IMR-90 (cell line): Measurements from ENCODE around the gene CFAP69. TPM values are rescaled to one million over a fixed set of nuclear protein-coding genes. Genes with fewer than 3 reads are reported as not detected.

Source experiments
- ATAC-seq: fragments of 200-7000 bp; cut with Tn5 transposase; 2 replicates; pipeline ENCODE4 v1.9.1; 2020; ENCODE audit warnings: low read depth, mild to moderate bottlenecking, moderate library complexity
- BruUV-seq: library from RNA; stranded (reverse); fragments of 400-500 nt; replicated peaks from 2 replicates; lab custom pipeline; 2021; lab: Mats Ljungman, UMichigan
- CTCF ChIA-PET: fragments of 300-600 bp; formaldehyde crosslinking; extraction: SDS; loops from one replicate; lab custom pipeline; 2021; ENCODE audit warnings: antibody characterized with exemption; lab: Yijun Ruan, JAX
- POLR2A ChIA-PET: fragments of 300-600 bp; sonication (Branson Sonifier 250); formaldehyde crosslinking; loops from one replicate; lab custom pipeline; 2022; ENCODE audit warnings: antibody characterized with exemption; ENCODE audit not compliant: unreplicated experiment; lab: Charles Lee
- DNase-seq: peaks from one replicate; pipeline ENCODE4 v3.0.0; 2013
- H2AFZ ChIP-seq: replicated peaks from 2 replicates; pipeline ENCODE3; 2013; ENCODE audit warnings: low read length, mild to moderate bottlenecking; ENCODE audit not compliant: poor library complexity
- H2AK5ac ChIP-seq: 2 replicates; pipeline ENCODE4 v1.6.1; 2013; ENCODE audit warnings: low read depth, low read length, inconsistent platforms
- H2AK9ac ChIP-seq: replicated peaks from 2 replicates; pipeline ENCODE3; 2013; ENCODE audit warnings: mild to moderate bottlenecking, low read depth, low read length, moderate library complexity; ENCODE audit not compliant: poor library complexity
- H2BK120ac ChIP-seq: 2 replicates; pipeline ENCODE4 v1.6.1; 2013; ENCODE audit warnings: low read depth, low read length, inconsistent platforms
- H2BK15ac ChIP-seq: 3 replicates; pipeline ENCODE4 v1.6.1; 2013; ENCODE audit warnings: low read depth, low read length, inconsistent platforms
- H2BK20ac ChIP-seq: 2 replicates; pipeline ENCODE4 v1.6.1; 2013; ENCODE audit warnings: low read depth, mild to moderate bottlenecking, inconsistent platforms, low read length, moderate library complexity
- H2BK5ac ChIP-seq: 2 replicates; pipeline ENCODE4 v1.6.1; 2013; ENCODE audit warnings: mild to moderate bottlenecking, low read depth, low read length, inconsistent platforms; ENCODE audit not compliant: poor library complexity, severe bottlenecking
- H3K14ac ChIP-seq: replicated peaks from 2 replicates; pipeline ENCODE4 v1.6.1; 2013; ENCODE audit warnings: low read depth, low read length, inconsistent platforms
- H3K18ac ChIP-seq: 2 replicates; pipeline ENCODE4 v1.6.1; 2013; ENCODE audit warnings: low read depth, low read length, control low read depth
- H3K23ac ChIP-seq: 2 replicates; pipeline ENCODE4 v1.6.1; 2013; ENCODE audit warnings: low read depth, low read length, inconsistent platforms
- H3K27ac ChIP-seq: 2 replicates; pipeline ENCODE4 v1.5.1; 2013; ENCODE audit warnings: mild to moderate bottlenecking, control low read depth, low read length; ENCODE audit not compliant: insufficient read depth
- H3K27me3 ChIP-seq: 2 replicates; pipeline ENCODE4 v1.6.1; 2013; ENCODE audit warnings: low read length; ENCODE audit not compliant: control insufficient read depth, insufficient read depth
- H3K36me3 ChIP-seq: 2 replicates; pipeline ENCODE4 v1.6.1; 2013; ENCODE audit warnings: low read length, mixed read lengths; ENCODE audit not compliant: control insufficient read depth, insufficient read depth
- H3K4ac ChIP-seq: 2 replicates; pipeline ENCODE4 v1.6.1; 2013; ENCODE audit warnings: low read depth, low read length, inconsistent platforms
- H3K4me1 ChIP-seq: 2 replicates; pipeline ENCODE4 v1.6.1; 2013; ENCODE audit warnings: low read length, mixed read lengths; ENCODE audit not compliant: control insufficient read depth, insufficient read depth
- H3K4me2 ChIP-seq: 2 replicates; pipeline ENCODE4 v1.6.1; 2013; ENCODE audit warnings: low read depth, mild to moderate bottlenecking, control low read depth, low read length, moderate library complexity
- H3K4me3 ChIP-seq: 2 replicates; pipeline ENCODE4 v1.5.1; 2013; ENCODE audit warnings: low read depth, mild to moderate bottlenecking, control low read depth, low read length, moderate library complexity; ENCODE audit not compliant: insufficient read depth
- H3K56ac ChIP-seq: 2 replicates; pipeline ENCODE4 v1.6.1; 2013; ENCODE audit warnings: low read length, inconsistent platforms; ENCODE audit not compliant: insufficient read depth; ENCODE audit errors: extremely low read depth
- H3K79me1 ChIP-seq, 2 experiments: 2 replicates each; pipeline ENCODE4 v1.6.1; 2013; ENCODE audit warnings: low read length in 2 of 2, inconsistent platforms in 1 of 2, low read depth in 1 of 2
- H3K9ac ChIP-seq: 2 replicates; pipeline ENCODE4 v1.6.1; 2013; ENCODE audit warnings: low read depth, low read length, control low read depth
- H3K9me1 ChIP-seq: 2 replicates; pipeline ENCODE4 v1.6.1; 2013; ENCODE audit warnings: low read length, inconsistent platforms; ENCODE audit not compliant: insufficient read depth
- H3K9me3 ChIP-seq: 2 replicates; pipeline ENCODE4 v1.6.1; 2013; ENCODE audit warnings: low read length; ENCODE audit not compliant: control insufficient read depth, insufficient read depth
- H4K20me1 ChIP-seq: 2 replicates; pipeline ENCODE4 v1.6.1; 2013; ENCODE audit warnings: low read length, inconsistent platforms; ENCODE audit not compliant: insufficient read depth
- H4K5ac ChIP-seq: 2 replicates; pipeline ENCODE4 v1.6.1; 2013; ENCODE audit warnings: mild to moderate bottlenecking, low read depth, low read length, control low read depth
- H4K8ac ChIP-seq, 2 experiments: 2 replicates each; pipeline ENCODE4 v1.6.1; 2013; ENCODE audit warnings: low read depth in 2 of 2, low read length in 2 of 2, control low read depth in 1 of 2, inconsistent platforms in 1 of 2
- H4K91ac ChIP-seq: 2 replicates; pipeline ENCODE4 v1.6.1; 2013; ENCODE audit warnings: low read depth, low read length, inconsistent platforms; ENCODE audit not compliant: insufficient read depth
- BHLHE40 ChIP-seq: fragments of 150-350 bp; IDR thresholded peaks from 2 replicates; pipeline ENCODE4 v1.6.1; 2016; ENCODE audit warnings: mild to moderate bottlenecking, low read depth, low read length
- RFX5 ChIP-seq: IDR thresholded peaks from 2 replicates; pipeline ENCODE4 v1.8.0; 2012; ENCODE audit warnings: low read depth, mild to moderate bottlenecking, low read length, moderate library complexity
- WGBS, 2 experiments: methylation state at CpG; one replicate each; pipeline versions ENCODE4 v1.1.5 to v1.1.7; 2013; ENCODE audit warnings: missing lambda C conversion rate in 2 of 2; ENCODE audit not compliant: insufficient read length in 1 of 2; ENCODE audit errors: extremely low coverage in 2 of 2; 5-methylcytosine and 5-hydroxymethylcytosine counted together
- dilution Hi-C: fragments of 300-500 bp; cut with HindIII; formaldehyde crosslinking; loops from one replicate; pipeline ENCODE4 v1.14.3; 2018; ENCODE audit warnings: low sequenced_read_pairs; ENCODE audit not compliant: unreplicated experiment
- in situ Hi-C: fragments of 300-500 bp; cut with MboI; formaldehyde crosslinking; loops from 3 replicates; pipeline ENCODE4 v1.14.3; 2019; ENCODE audit warnings: low sequenced_read_pairs, inconsistent platforms, mixed read lengths
- intact Hi-C: fragments of 100-400 bp; cut with micrococcal nuclease; formaldehyde crosslinking; loops from 2 replicates; pipeline ENCODE4 v1.10.0; 2022
- polyA plus RNA-seq, 3 experiments: library from polyadenylated mRNA; depleted of rRNA; stranded (reverse); fragments of >200 nt; gene quantifications; 2 replicates each; pipeline ENCODE4 v1.2.3, GENCODE V29; 2012; ENCODE audit warnings: low replicate concordance in 1 of 3
- total RNA-seq: library from RNA; depleted of rRNA; stranded (reverse); fragments of >200 nt; gene quantifications from 2 replicates; pipeline ENCODE4 v1.2.3, GENCODE V29; 2012

CFAP69 gene
- total and polyA plus RNA-seq, 2 of the 4 experiments (the other 2 are of a cell fraction): 0.72 to 0.86 TPM

- Histone ChIP-seq H3K4ac (no peak overlapping the region), H4K8ac (no peak overlapping the region), H3K18ac (no peak overlapping the region), H2AK5ac (no peak overlapping the region), H3K79me1 (no peaks in the 10 kb centered on the region), H3K9ac (no peak overlapping the region), H2BK20ac (no peak overlapping the region), H3K4me3 (no peak overlapping the region), H3K4me2 (no peak overlapping the region), H2AFZ (no peak overlapping the region), H3K9me3 (no peaks in the 10 kb centered on the region), H3K4me1 (no peaks in the 10 kb centered on the region), H4K20me1 (no peaks in the 10 kb centered on the region), H2AK9ac (no peak overlapping the region), H3K56ac (no peak overlapping the region), H4K5ac (no peak overlapping the region), H2BK5ac (no peak overlapping the region), H3K27ac (no peak overlapping the region), H3K27me3 (peaks cover 9% of the 10 kb centered on the region), H2BK15ac (no peak overlapping the region), H4K91ac (no peak overlapping the region), H2BK120ac (no peak overlapping the region), H3K9me1 (no peaks in the 10 kb centered on the region), H3K14ac (no peak overlapping the region), H3K36me3 (no peaks in the 10 kb centered on the region), H3K23ac (no peak overlapping the region)
- BruUV-seq: no TSS peak
- ChIA-PET CTCF (no interaction called here), POLR2A (no interaction called here)
- intact Hi-C loops: no loop called here
- in situ Hi-C loops: no loop called here
- dilution Hi-C loops: no loop called here
- ATAC-seq (no peak), DNase-seq (no peak)
- WGBS, 2 experiments: no CpG with 5 or more reads among the region's 1 CpG
- no peak for TF ChIP-seq BHLHE40
- no peak for TF ChIP-seq RFX5
Measured at GRCh38 chr7:90326500-90326899, 81.5 kb downstream of the CFAP69 start.
